Tibial nerve (tissue), 4 donors: ENCODE results near the gene ATP6V1G1.

Source experiments
- CTCF ChIP-seq, 5 experiments: fragments of 200-600 bp in 3 of 5; fragments of 450-650 bp in 2 of 5; sonication (generic) in 3 of 5; IDR thresholded peaks; one replicate each; pipeline ENCODE4 v1.5.1; 2016 to 2019; ENCODE audit warnings: antibody characterized with exemption in 5 of 5, mild to moderate bottlenecking in 3 of 5, moderate library complexity in 2 of 5
- EP300 ChIP-seq, 2 donors: sonication (generic); formaldehyde crosslinking; IDR thresholded peaks; one replicate each; pipeline ENCODE4 v1.6.1; 2017; ENCODE audit warnings: antibody characterized with exemption in 2 of 2, mild to moderate bottlenecking in 1 of 2
- POLR2A ChIP-seq, 2 donors: fragments of 450-650 bp; IDR thresholded peaks; one replicate each; pipeline ENCODE4 v1.6.1; 2017; ENCODE audit warnings: antibody characterized with exemption in 2 of 2, mild to moderate bottlenecking in 2 of 2, moderate library complexity in 2 of 2

DNA sequence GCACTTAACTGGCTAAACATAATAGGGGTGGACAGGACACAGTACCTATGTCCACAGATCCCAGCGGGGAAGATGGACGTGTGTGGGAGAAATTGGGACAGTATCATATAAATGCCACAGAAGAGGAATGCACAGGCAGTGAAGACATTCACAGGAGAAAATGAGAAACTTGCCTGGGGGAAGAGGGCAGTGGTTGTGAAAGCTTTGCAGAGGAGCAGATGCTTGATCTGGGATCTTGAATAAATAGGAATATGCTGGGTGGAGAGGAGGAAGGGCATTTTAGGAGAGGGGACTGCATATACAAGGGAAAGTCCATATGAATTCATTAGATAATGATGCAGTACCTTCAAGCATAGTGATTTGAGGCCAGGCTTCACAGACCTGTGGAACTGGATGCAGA, 37.1 kb downstream of the ATP6V1G1 start:
- no peak for TF ChIP-seq CTCF (IDR thresholded peaks at IDR 0.05)
- TF ChIP-seq EP300 (IDR thresholded peaks at IDR 0.05): no peak
- no peak for TF ChIP-seq POLR2A (IDR thresholded peaks at IDR 0.05)
